ENCODE data around the gene C20orf204. TPM values are rescaled to one million over a fixed set of nuclear protein-coding genes. Genes with fewer than 3 reads are reported as not detected.

Gene C20orf204
- total RNA-seq, 1 donor from 2014 or later = 0.35 TPM

DNA sequence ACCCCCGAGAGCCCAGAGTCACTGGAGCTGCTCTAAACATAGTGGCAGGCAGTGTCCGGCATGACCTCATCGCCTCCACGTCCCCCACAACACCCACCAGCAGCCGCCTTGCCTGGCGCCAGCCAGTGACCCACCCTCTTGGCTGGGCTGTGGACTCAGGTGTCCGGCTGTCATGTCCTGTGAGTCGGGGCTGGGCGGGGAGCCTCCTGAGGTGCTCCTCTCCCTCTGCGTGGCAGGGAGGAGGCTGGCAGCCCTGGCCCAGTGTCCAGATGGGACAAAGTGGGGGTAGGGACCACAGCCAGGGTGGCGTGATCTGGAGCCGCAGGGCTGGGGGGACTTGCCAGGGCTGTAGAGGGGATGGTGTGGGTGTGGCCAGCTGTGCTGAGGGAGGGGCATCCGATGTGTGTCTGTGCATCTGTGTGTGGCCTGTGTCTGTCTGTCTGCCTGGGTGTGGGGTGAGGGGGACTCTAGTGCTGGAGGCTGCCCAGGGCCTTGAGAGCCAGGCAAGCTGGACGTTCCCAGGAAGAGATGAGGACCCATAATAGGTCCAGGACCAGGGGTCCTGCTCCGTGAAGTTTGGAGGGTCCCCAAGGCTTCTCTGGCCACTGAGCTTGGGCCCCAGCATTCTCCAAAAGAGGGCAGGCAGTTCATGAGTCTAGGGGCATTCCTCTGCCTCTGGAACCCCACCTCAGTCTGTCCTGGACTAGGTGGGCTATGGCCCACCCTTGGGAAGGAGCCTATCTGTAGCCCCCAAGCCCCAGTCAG, 15.8 kb downstream of the C20orf204 start:
- ATAC-seq (peak; percentile 57), DNase-seq (peak; percentile 80)
- intact Hi-C loops (cut with micrococcal nuclease) = no loop called here

DNA sequence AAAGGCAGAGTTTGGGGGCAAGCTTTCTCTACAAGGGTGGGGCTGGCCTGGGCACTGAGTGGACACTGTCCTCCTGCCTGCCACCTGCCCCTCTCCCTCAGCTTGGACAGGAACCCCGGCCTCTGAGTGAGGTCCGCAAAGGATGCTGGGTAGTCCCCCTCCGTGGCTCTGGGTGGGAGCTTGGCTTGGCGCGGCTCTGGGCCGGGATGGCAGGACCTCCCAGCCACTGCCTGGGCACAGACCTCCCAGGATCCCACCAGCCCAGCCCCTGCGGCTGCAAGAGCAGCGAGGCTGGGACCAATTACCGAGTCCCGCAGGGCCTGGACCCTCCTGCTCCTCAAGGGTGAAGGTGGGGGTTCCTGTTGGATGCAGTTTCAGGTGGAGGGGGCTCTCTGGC, 16.3 kb downstream of the C20orf204 start:
- intact Hi-C loops (cut with micrococcal nuclease) = no loop called here
- ATAC-seq (no peak), DNase-seq (no peak)

DNA sequence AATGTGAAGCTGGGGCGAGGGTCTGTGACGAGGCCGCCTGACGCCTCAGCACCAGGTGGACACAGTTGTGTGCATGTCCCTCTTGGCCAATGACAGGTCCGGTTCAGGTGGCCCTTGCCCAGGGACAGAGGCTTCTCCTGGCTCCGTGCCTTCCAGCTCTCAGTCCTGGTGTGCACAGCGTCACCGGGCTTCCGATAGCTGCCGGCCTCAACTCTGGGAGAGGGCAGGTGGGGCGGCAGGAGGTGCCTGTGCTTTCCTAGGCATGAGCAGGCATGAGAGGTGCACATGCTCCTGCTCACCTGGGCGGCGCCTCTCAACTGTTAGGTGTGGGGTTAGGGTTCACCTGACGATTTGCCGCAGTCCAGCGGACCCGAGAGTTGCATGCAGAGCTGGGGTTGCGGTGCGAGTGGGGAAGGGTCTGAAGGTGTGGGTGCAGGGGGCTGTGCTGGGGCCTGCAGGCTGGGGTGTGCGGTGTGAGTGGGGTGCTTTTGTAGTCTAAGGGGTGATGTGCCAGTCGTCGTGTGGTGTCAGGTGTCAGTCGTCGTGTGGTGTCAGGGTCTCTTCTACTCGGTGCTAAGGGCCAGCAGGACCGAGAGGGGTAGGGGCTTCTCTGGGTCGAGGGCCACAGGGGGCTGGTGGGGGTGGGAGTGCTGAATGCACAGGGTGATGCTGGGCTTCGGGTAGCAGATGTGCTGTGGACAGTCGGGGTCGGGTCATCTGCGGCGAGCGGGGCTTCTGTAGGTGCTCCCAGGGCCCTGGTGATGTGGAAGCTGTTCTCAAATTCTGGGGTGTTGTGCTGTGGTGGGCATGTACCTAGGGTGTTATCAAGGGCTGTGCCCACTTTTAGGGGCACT, 17.2 kb downstream of the C20orf204 start:
- intact Hi-C loops (cut with micrococcal nuclease) = no loop called here
- DNase-seq (no peak), ATAC-seq (no peak)

DNA sequence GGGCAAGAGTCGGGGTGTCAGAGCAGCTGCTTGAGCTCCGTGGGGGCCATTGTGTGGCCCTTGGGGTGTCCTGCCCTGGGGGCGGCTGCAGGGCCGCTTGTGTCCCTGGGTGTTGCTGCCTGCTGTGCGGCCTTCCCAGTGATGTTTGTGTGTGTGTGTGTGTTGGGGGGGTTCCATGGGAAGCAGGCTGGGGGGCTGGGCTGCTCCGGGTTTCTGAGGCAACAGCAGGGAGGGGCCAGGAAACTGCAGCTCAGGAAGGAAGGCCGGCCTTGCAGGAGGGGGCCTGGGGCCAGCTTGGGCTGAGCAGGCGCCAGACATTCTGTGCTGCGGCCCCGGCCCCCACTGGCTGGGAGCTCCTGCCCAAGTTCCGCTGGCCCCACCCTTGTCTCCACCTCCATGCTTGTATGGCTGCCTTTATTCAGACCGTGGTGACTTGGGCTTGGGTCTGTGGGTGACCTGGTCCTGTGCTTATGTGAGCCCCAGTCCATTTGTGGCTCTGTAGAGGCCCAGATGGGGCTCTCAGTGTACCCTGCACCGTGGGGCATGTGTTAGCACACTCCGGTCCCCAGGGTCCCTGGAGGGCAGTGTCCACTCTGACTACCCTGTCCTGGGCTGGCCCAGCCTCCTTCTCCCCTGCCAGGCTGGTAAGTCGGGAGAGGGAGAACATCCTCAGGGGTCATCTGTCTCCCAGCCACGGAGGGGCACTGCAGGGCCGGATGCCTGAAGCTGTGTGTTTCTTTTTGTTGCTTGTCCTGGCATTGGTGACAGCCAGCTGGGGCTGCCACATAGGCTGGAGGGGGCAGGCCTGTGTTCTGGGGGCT, 18.1 kb downstream of the C20orf204 start:
- DNase-seq (peak; percentile 77), ATAC-seq (peak; percentile 33)
- intact Hi-C loops (cut with micrococcal nuclease) = no loop called here

DNA sequence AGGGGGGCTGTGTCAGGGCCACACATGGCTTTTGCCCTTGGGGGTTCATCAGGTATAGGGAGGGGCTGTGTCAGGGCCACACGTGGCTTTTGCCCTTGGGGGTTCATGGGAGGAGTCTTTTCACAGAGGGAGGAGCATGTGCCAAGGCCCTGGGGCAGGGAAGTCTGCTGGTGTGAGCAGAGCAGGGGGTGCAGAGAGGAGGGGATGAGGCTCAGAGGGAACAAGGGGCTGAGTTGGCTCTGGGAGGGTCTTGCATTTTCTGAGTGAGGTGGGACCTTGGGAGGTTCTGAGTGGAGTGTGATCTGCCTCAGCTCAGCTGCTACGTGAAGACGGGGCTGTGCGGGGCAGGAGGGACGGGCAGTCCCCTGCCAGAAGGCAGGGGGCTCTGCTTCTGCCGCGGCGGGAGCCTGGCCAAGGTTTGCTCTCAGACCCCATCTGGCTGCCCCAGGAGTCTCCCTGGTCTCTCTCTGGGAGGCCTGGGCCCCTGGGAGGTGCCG, 19.5 kb downstream of the C20orf204 start:
- intact Hi-C loops (cut with micrococcal nuclease) = no loop called here
- DNase-seq (no peak), ATAC-seq (no peak)

DNA sequence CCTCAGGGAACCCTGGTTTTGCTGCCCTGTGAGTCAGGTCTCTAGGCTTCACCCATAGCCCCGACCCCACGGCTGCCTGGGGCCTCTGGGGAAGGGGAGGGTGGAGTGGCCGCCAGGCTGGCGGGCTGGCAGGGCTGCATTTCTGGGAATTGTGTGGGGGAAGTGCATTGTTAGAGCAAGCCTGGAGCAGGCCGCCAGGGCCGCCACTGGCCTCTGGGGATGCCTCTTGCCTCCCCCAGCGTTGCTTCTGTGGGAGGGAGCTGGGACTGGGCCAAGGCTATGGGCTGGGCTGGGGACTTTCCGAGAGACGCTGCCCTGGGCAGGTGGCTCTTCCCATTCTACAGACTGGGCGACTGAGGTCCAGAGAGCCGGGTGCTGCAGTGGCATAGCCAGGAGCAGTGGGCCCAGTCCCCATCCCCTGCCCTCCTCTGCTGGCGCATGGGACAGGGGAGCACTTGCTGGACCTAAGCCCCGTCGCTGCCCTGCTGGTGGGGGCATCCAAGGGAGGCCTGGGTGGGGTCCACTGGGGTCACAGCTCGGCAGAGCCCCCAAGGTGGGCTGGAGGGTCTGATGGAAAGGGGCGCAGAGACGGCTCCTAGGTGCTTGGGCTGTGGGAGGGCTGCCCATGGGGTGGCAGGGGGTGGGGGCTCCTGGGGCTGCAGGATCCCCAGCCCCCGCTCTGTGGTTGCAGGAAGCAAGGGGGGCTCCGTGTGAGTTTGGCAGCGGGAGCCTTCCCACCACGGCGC, 20.1 kb downstream of the C20orf204 start:
- intact Hi-C loops (cut with micrococcal nuclease) = no loop called here
- ATAC-seq = peak; percentile 39
- DNase-seq = peak; percentile 76

DNA sequence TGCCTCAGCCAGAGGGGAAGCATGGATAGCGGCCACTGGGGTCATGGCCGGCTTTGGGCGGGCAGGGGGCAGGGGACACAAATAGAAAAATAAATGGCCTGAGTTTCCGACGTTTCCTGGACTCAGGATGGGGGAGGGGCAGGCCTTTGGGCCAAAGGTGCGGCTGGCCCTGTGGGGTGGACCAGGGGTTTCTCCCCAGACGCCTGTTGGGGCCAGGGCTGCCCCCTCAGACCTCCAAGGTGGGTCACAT, 20.6 kb downstream of the C20orf204 start:
- no peak for ATAC-seq
- intact Hi-C loops (cut with micrococcal nuclease) = no loop called here

DNA sequence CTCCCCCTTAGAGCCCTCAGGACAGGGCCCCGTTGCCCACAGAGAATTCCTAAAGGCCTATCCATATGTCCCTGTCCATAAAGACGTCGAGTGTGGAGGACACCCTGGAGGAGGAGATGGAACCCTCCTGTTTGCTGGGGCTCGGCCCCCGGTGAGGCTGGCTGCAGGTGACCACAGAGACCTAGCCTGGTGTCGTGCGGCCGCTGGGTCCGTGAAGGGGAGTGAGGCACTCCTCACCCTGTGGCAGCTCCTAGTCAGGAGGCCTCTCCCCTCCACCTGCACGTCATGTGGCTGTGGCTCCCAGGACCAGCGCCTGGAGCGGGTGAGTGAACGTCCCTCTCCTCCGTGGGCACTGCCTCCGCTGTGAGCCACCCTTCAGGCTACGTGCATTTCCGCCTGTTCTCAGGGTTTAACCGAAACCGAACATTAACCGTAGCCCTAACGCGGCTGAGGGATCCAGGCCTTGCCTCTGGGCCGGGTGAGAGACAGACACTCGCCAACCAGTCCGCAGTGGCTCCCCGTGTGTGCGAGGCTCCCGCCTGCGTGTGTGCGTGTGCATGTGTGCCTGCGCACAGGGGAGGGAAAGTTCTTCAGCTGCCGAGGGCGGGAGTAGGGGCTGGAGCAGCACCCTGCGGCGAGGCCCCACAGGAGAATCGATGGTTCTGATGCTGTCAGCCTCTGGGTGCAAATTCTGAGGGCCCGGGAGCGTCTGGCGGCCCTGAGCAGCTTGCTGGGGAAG, 21.1 kb downstream of the C20orf204 start:
- intact Hi-C loops (cut with micrococcal nuclease) = no loop called here
- DNase-seq = no peak
- ATAC-seq = peak; percentile 1

More for the DNA sequence above, 20.6 kb downstream of the C20orf204 start:
- DNase-seq = no peak

DNA sequence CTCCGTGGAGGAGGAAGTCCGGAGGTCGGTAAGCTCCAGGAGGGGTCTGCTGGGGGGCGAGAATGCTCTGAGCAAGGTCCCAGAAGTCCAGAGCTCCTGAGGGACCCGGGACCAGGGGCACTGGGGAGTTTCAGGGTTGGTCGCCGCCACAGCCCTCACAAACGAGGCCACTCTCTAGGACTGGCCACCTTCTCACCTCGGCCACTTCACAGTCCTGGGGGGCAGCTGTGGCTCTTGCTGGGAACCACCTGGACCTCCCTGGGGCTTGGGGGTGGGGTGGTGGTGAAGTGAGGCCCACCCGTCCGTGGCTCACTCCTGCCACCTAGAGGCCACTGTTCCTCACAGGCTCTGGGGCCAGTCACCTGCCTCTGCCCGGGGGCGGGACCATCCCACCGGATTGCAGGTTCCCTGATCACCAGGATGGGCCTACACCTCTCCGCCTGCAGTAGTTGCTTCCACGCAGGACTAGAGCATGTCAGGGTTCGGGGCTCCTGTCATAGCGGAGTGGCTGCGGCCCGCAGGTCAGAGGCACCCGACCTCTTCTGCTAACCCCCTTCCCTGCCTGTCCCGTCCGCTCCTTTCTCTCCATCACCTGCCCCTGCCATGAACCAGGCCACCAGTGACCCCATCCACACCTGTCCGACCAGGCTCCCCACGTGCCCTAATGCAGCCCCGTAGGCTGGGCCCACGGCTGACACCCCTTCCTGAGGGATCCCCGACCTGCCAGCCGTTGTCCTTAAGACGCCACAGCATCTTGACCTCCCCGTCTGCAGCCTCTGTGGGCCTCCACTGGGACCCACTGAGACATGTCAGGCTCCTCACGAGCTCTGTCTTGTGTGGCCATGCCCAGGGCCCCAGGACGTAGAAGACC, 21.9 kb downstream of the C20orf204 start:
- DNase-seq = peak; percentile 85
- intact Hi-C loops (cut with micrococcal nuclease) = no loop called here
- peak; percentile 63 for ATAC-seq

DNA sequence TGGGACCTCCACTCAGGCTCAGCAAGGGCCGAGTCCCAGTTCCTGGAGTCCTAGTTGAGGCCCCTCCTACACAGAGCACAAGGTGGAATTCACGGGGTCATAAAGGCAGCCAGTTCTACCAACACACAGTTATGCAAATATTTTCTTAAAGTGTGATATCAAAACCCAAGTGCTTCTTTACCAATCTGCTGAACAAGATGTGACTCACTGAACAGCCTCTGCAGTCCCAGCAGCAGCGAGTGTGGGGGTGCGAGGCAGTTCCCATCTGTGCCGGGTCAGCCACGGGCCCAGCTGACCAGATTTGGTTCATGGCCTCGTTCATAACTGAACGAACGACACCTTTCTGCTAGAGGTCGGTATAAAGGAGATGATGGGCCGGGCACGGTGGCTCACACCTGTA, 22.6 kb downstream of the C20orf204 start:
- DNase-seq (no peak), ATAC-seq (no peak)
- intact Hi-C loops (cut with micrococcal nuclease) = no loop called here

DNA sequence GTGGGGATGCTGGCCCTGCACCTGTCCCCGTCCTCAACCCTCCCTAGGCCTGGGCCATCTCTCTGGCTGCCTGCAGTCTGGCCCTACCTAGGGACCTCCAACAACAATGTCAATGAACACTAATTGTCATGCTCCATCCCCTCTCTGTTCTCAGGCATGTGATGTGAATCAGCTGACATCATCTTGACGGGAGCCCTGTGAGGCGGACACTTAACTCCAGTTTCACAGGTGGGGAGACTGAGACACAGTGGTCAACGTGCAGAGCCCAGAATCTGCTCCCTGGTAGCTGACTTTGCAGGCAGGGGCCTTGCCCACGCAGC, 26.3 kb downstream of the C20orf204 start:
- intact Hi-C loops (cut with micrococcal nuclease) = no loop called here
- ATAC-seq (no peak), DNase-seq (no peak)

DNA sequence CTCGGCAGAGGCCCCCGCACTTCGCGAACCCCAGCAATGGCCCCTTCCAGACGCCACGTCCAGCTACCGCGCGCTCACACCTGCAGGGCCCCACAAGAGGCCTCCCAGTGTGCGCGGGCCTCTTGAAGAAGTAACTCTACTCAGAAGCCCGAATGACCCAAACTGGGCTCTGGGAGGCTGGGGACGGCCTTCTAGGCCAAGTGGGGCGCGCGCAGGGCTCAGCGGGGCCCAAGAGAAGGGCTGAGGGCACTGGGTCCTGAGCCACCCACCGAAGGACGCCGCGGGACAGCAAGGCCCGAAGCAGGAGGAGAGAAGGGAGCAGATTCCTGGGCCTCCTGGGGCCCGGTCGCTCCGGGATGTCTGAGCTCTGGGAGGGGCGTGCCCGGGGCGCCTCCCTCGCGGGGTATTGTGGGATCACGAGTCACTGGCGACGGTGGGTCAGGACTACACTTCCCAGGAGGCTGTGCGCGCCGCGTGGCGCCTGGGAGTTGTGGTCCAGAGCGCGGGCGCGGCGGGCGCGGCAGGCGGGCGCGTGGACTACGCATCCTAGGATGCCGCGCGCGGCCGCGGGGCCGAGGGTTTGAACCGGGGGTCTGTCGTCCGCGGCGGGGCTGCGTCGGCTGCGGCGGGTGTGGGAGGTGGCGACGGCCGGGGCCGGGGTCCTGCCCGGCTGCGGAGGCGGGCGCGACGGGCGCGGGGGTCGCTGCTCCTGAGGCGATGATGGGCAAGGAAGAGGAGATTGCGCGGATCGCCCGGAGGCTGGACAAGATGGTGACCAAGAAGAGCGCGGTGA, 26.8 kb downstream of the C20orf204 start, which contains the start of gene TCEA2:
TSS of gene TCEA2 (plus strand) at position 603 of the 793 bp plus-strand sequence. CDS start at position 718, 115 bp downstream.
- DNase-seq (peak; percentile 99), ATAC-seq (peak; percentile 95)
- intact Hi-C loops (cut with micrococcal nuclease) = no loop called here

DNA sequence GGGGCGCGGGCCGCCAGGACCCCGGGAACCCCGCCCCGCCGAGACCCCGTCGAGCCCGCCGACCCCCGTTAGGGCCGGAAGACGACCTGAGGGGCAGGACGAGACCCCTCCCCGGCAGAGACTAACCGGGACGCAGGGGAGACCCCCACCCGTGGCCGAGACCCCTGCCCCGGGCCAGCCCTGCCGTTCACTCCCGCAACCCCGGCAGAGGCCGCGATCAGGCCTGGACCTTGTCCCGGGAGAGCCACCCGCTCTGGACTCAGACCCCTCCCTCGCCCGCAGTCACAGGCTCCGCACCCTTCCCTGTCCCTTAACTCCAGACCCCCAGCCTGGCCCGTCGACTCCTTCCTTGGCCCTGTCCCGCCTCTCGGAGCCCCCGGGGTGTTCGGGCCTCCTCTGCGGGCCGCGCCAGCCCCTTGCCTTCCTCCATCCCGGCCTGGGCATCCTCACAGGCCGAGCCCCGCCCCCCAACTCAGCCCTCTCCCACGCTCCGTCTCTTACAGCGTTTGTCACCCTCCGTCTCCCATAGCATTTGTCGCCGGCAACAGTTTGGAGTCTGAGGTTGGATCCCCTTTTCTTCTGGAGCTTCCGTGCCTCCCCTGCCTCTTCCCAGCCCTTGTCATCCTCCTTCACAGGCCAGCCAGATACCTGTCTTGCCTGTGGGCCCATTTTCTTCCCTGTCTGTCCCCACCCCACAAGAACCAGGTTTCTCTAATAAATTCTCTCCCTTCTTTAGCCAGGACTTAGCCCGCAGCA, 27.6 kb downstream of the C20orf204 start:
- DNase-seq = peak; percentile 57
- peak; percentile 17 for ATAC-seq
- intact Hi-C loops (cut with micrococcal nuclease) = no loop called here

DNA sequence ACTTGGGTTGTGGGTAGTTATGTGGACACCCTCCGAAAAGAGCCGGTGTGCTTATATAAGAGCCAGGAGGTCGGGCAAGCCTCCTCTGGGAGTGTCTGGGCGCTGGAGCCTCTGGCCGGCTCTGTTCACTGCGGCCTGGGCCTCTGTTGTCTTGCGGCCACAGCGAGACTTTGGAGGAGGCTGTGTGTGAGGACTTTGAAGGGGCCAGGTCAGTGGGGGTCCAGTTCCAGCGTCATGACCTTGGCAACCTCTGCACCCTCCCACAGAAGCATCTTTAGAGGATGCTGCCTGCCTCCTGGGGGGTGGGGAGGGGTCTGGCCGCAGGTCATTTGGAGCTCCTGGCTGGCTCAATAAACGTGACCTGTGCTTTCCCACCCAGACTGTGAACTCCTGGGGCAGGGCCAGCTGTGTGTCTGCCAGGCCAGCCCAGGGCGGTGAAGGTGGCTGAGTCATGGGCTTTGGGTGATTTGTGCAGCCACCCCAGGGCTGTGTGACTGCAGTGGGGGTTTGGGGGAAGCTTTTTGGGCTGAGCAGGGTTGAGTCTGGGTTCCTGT, 28.2 kb downstream of the C20orf204 start:
- no peak for ATAC-seq
- no peak for DNase-seq
- intact Hi-C loops (cut with micrococcal nuclease) = no loop called here

DNA sequence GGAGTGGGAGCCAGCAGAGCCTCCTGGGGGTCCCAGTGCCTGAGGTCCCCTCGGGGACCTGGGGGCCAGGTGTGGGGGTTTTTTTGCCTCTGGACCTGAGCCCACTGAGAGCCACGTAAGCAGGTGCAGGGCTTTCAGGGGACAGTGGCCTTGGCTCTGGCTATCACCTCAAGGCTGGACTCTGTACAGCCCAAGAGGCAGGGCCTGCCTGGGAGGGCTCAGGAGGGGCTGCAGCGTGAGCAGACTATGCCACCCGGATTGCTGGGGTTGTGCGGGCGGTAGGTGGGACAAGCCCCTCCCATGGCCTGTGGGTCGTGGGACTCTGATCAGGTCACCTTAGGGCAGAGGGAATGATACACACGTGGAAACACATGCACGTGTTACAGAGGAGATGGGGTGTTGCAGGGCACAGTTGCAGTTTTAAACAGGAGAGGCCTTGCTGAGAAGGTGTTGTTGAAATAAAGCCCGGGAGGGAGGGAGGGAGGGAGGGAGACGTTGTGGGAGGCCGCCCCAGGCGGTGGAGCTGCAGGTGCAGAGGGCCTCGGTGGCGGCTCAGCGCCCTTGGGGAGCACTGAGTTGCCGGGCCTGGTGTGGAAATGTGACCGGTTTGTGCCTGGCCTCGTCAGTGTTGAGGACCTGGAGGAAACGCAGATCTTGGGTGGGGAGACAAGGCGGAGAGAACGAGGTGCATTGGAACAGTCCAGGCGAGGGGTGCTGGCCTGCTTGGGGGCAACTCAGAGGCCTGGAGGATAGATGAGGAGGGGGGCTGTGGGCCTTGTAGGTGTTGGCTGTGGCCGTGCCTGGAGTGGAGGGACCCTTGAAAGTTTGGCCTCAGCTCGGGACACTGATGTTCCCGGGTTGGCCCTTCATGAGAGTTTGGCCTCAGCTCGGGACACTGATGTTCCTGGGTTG, 29.3 kb downstream of the C20orf204 start:
- intact Hi-C loops (cut with micrococcal nuclease) = no loop called here

More for the DNA sequence above, 29.3 kb downstream of the C20orf204 start:
- no peak for DNase-seq
- ATAC-seq = no peak

Data from left ventricle myocardium superior (tissue), 1 donor.